Right ventricle myocardium superior (tissue), 1 donor: ENCODE data around the gene HSPA1B. TPM values are rescaled to one million over a fixed set of nuclear protein-coding genes. Genes with fewer than 3 reads are reported as not detected.
A peak's percentile ranks its signal among the peaks of the same experiment; 100 is the strongest.
"Not testable (repeated sequence)": the region's sequence is repeated elsewhere in the genome, so short reads cannot be mapped to it uniquely, and the experiment has no call there.

Experiments used
- ATAC-seq: fragments of 200-7000 bp; cut with Tn5 transposase; one replicate; pipeline ENCODE4 v1.9.1; 2020; ENCODE audit warnings: mild to moderate bottlenecking; ENCODE audit not compliant: poor library complexity
- DNase-seq: peaks from one replicate; pipeline ENCODE4 v3.0.0-alpha.2; 2020
- intact Hi-C: fragments of 100-400 bp; cut with DNase I; formaldehyde crosslinking; loops from one replicate; pipeline ENCODE4 v1.11.2; 2022
- total RNA-seq: library from RNA; stranded (reverse); fragmentation: NEBNext Ultra II Directional; extraction: Animal tissue kit (Norgen Biotek cat#: 25700); gene quantifications from one replicate; pipeline ENCODE4 v1.2.1, GENCODE V29; 2021
- donor health status: DM: no; HTN: yes; CAD: no; lungs with severe emphysema.

HSPA1B gene
- total RNA-seq, 1 donor from 2014 or later, result 236 TPM

GRCh38 chr6:31795616-31796298 is 31.8 kb upstream of the HSPA1B start, which contains the start of gene VARS1:
Gene VARS1, minus strand, starts transcription at chr6:31795752. Its CDS starts 535 bp downstream, at chr6:31795217.
- ATAC-seq (peak; percentile 96), DNase-seq (peak; percentile 96)
- intact Hi-C loops, result no loop called here

GRCh38 chr6:31796993-31797385 is 30.5 kb upstream of the HSPA1B start:
- ATAC-seq (no peak), DNase-seq (no peak)
- intact Hi-C loops, result no loop called here

GRCh38 chr6:31797588-31797987 is 29.9 kb upstream of the HSPA1B start:
- intact Hi-C loops, result no loop called here
- no peak for DNase-seq

GRCh38 chr6:31799781-31800180 is 27.8 kb upstream of the HSPA1B start:
- no peak for DNase-seq
- no peak for ATAC-seq
- intact Hi-C loops, result no loop called here

More at GRCh38 chr6:31797588-31797987, 29.9 kb upstream of the HSPA1B start:
- ATAC-seq, result no peak

- DNase-seq, ATAC-seq, intact Hi-C loops: not testable (repeated sequence)
Measured at GRCh38 chr6:31801031-31801927, 26.3 kb upstream of the HSPA1B start.

GRCh38 chr6:31805939-31806469 is 21.5 kb upstream of the HSPA1B start:
- DNase-seq (no peak), ATAC-seq (no peak)
- intact Hi-C loops, result no loop called here

GRCh38 chr6:31806470-31807272 is 20.9 kb upstream of the HSPA1B start, which contains the start of gene LSM2:
Gene LSM2, minus strand, starts transcription at chr6:31806966. Its CDS starts 209 bp downstream, at chr6:31806757.
- ATAC-seq, result peak; percentile 99
- DNase-seq, result peak; percentile 99
- intact Hi-C loops, result no loop called here

GRCh38 chr6:31808599-31808998 is 18.9 kb upstream of the HSPA1B start:
- DNase-seq, intact Hi-C loops, ATAC-seq: not testable (repeated sequence)

GRCh38 chr6:31811645-31812044 is 15.9 kb upstream of the HSPA1B start:
- intact Hi-C loops, result no loop called here
- ATAC-seq (no peak), DNase-seq (no peak)

GRCh38 chr6:31813465-31813849 is 14.1 kb upstream of the HSPA1B start:
- intact Hi-C loops, result no loop called here
- ATAC-seq (no peak), DNase-seq (no peak)

- intact Hi-C loops, result no loop called here
- peak; percentile 96 for DNase-seq
- ATAC-seq, result peak; percentile 83
Measured at GRCh38 chr6:31814677-31815024, 12.9 kb upstream of the HSPA1B start.

GRCh38 chr6:31815025-31815838 is 12.3 kb upstream of the HSPA1B start, which contains the start of the genes HSPA1A and HSPA1L:
Gene HSPA1A, plus strand, starts transcription at chr6:31815543. Its CDS starts 214 bp downstream, at chr6:31815757.
Gene HSPA1L, minus strand, starts transcription at chr6:31815283. Its CDS starts 3,311 bp downstream, at chr6:31811972.
- intact Hi-C loops, result no loop called here
- DNase-seq, result peak; percentile 95
- peak; percentile 82 for ATAC-seq

- ATAC-seq, intact Hi-C loops, DNase-seq: not testable (repeated sequence)
Measured at GRCh38 chr6:31817133-31817928, 10.2 kb upstream of the HSPA1B start.

GRCh38 chr6:31817929-31818511 is 9.5 kb upstream of the HSPA1B start:
- ATAC-seq, DNase-seq, intact Hi-C loops: not testable (repeated sequence)

GRCh38 chr6:31819871-31820299 is 7.7 kb upstream of the HSPA1B start:
- ATAC-seq, result no peak
- intact Hi-C loops, result no loop called here
- no peak for DNase-seq

GRCh38 chr6:31820399-31820798 is 7.1 kb upstream of the HSPA1B start:
- DNase-seq, result peak; percentile 1
- intact Hi-C loops, ATAC-seq: not testable (repeated sequence)
